K562 (cell line): ENCODE data around the gene CRYAA.

Source experiments
- CTCF ChIP-seq, 3 experiments: IDR thresholded peaks in 2 of 3; conservative IDR thresholded peaks in 1 of 3; 2 replicates each; pipeline ENCODE4 v1.5.1; 2011 to 2012; ENCODE audit warnings: low read length in 3 of 3, mild to moderate bottlenecking in 3 of 3, control low read depth in 2 of 3, improper control_type of control experiment in 1 of 3, inconsistent platforms in 1 of 3, low read depth in 1 of 3, mixed read lengths in 1 of 3, moderate library complexity in 1 of 3; ENCODE audit not compliant: insufficient read depth in 2 of 3
- MAX ChIP-seq: sonication (generic); formaldehyde crosslinking; IDR thresholded peaks from 2 replicates; pipeline ENCODE4 v1.9.0; 2022; ENCODE audit warnings: mild to moderate bottlenecking, missing genetic modification reagents
- NFE2L1 ChIP-seq: fragments of 450-650 bp; IDR thresholded peaks from 2 replicates; pipeline ENCODE4 v1.6.1; 2016; ENCODE audit warnings: missing genetic modification characterization, low read depth, mild to moderate bottlenecking, missing compliant biosample characterization, moderate library complexity, borderline replicate concordance
- REST ChIP-seq, 2 experiments: fragments of 450-650 bp; formaldehyde crosslinking in 1 of 2; IDR thresholded peaks; 2 replicates each; pipeline versions ENCODE4 v1.4.0 to v1.6.1; 2014 to 2020; ENCODE audit warnings: mild to moderate bottlenecking in 2 of 2, borderline replicate concordance in 1 of 2, low read depth in 1 of 2
- RNF219 ChIP-seq: fragments of 250-450 bp; sonication (Bioruptor Pico); IDR thresholded peaks from 2 replicates; pipeline ENCODE4 v1.5.0; 2022; ENCODE audit warnings: mild to moderate bottlenecking
- SMC3 ChIP-seq: conservative IDR thresholded peaks from 2 replicates; pipeline ENCODE4 v1.6.1; 2011; ENCODE audit warnings: low read depth, low read length, improper control_type of control experiment; ENCODE audit not compliant: insufficient read depth

DNA sequence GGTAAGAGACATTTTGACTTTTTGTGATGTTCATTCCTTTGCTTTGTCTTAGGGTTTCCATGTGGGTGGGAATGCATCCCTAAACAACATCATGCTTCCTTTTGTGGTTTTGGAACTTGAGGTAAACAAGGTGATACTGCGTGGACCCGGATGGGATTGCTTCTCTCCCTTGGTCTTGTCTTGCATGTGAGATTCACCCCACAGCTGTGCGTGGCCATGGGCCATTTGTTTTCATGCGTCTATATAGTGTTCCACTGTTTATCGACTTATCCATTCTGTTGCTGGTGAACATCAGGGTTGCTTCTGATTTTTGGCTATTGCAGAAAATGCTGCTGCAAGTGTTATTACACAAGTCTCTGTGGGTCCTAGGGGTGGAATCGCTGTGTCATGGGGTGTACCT is 21.1 kb downstream of the CRYAA start:
- TF ChIP-seq CTCF (IDR thresholded peaks at IDR 0.05 in 2 of 3, conservative IDR thresholded peaks at IDR 0.05 in 1 of 3; ENCODE audit: insufficient read depth in 2 of 3, low read depth in 1 of 3, low read length in 3 of 3) (no peak), NFE2L1 (tag) (no peak), REST (IDR thresholded peaks at IDR 0.05; ENCODE audit: borderline replicate concordance) (no peak), REST (CRISPR knock-in tag; IDR thresholded peaks at IDR 0.05; ENCODE audit: low read depth) (no peak), SMC3 (no peak), MAX (CRISPR knock-in tag) (no peak), RNF219 (CRISPR knock-in tag) (no peak)
